ENCODE results near the gene AHCYL2.
"Not testable (repeated sequence)": the region's sequence is repeated elsewhere in the genome, so short reads cannot be mapped to it uniquely, and the experiment has no call there.

The AHCYL2 gene

DNA sequence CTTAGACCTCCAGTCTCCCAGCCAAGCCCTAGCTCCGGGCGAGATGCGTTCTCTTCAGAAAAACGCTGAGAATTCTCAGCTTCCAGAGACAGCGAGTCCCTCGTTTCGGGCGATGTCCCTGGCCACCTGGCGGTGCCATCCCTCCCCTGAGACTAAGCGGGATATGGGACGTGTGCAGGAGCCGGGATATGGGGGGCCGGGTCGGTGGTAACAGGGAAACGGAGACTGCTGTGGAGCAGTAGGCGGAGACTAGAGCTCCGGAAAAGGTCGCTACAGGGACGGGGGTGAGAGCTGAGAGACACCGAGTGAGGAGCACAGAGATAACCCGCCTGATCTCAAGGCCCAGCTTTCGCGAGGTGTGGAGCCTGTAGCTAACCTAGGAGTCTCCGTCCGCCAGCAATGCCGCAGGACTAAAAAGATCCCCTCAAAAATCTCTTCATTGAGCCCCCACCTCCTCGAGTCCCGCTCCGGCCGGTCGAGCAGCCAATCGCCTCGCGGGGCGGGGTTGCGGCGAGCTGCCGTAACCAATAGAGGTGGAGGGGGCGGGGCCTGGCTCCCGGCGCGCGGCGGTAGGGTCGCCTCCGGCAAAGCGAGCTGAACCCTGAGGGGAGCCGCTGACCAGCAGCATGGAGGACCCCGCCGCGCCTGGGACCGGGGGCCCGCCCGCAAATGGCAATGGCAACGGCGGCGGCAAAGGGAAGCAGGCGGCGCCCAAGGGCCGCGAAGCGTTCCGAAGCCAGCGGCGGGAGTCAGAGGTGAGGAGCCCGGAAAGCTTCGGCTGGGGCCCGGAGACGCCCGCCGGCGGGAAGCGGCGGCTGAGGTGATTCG, 209.2 kb downstream of the AHCYL2 start, which contains the start of gene STRIP2:
Gene STRIP2, plus strand, starts transcription at position 586 of the 828 bp plus-strand sequence. Its CDS starts 41 bp downstream, at position 627.
- peak; percentile 88 for DNase-seq

GRCh38 chr7:129434675-129435318, 210.0 kb downstream of the AHCYL2 start:
- DNase-seq, result no peak

DNA sequence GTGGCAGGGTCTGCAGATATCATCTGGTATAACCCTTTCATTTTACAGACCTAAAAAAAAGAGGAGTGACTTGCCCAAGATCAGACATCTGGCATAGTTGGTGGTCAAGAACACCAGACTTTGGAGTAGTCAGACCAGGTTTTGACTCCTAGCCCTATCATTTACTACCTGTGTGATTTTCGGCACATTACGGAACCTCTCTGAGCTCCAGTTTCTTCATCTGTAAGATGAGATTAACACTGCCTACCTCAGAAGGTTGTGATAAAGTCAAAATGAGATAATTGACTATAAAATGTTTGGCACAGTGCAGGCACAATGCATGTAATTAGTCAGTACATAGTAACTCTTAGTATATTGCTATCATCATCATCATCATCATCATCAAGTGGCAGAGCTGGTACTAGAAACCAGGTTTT, 210.6 kb downstream of the AHCYL2 start:
- no peak for DNase-seq

DNA sequence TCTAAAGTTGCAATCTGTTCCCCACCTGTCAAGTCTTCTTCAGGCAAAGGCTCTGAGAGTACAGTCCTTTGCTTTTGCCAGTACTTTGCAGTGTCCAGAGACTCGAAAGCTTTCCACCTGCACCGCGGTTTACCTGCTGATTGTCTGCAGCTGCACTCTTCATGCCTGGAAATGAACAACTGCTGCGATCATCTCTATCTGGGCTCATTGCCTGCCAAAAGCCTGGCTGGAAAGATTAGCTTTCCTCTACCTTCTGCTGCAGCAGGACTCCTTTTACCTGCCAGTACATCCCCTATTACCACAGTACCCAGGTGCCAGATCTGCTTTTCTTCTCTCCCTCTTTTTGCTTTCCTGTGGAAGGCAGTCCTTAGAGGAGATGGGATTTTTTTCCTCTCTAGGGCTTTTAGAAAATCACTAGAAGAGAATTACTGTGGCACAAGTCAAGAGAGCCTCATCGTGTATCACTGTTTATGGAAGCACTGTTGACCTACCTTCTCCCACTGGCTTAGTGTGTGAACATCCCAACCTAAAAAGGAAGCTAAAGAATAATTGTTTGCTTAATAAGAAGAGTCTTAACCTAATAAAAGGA, 211.6 kb downstream of the AHCYL2 start:
- no peak for DNase-seq

GRCh38 chr7:129437190-129437589, 212.4 kb downstream of the AHCYL2 start:
- DNase-seq, result no peak

GRCh38 chr7:129438281-129438838, 213.5 kb downstream of the AHCYL2 start:
- no peak for DNase-seq

DNA sequence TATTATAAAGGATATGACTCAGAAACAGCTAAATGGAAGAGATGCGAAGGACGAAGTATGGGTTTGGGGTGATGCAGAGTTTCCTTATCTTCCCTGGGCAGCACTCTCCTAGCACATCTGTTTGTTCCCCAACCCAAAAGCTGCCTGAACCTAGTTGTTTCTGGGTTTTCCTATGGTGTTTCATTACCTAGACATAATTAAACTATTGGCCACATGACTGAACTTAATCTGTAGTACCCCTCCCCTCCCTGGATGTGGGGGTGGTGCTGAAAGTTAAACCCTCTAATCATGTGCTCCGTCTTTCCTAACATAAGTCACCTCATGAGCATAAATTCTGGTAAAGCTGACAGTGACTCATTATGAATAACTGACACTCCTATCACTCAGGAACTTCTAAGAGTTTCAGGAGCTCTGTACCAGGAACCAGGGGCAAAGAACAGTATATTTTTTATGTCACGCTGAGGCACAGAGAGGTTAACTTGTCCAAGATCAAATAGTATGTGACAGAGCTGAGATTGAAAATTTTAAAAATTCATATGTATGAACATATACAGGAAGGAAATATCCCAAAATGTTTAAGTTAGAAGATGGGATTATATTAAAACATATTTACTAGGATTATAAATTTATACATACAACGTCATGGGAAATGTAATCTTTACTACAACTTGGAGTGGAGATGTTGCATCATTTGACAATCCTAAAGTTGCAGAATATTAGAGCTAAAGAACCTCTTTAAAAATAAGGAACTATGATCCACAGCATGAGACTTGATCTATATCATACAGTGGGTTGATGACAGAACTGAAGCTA, 214.2 kb downstream of the AHCYL2 start:
- no peak for DNase-seq

DNA sequence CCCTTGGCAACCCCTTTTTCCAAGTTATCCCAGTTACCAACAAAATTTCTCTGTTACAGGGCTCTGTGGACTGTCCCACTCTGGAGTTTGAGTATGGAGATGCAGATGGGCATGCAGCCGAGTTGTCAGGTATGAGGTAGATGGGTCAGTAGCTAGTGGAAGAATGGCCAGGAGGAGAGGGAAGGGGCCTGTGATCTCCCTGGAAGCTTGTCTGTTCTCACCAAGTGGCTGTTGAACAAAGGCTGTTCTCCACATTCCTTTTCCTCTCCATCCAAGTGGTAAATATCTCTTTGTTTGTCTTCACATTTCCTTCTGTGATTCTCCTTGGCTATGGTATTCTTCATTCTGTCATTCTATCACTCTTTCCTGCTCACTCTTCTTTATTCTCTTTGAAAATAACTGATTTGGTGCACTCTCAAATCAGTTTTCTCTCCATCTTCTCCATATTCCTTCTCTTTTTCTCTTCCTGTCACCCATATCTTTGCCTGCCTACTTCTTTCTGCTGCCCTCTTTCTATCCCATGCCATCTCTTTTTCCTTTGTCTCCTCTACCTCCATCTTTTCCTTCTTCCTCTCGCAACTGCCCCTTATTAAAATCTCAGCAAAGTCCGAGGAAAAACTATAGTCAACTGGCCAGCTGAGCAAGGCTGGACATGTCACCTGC, 215.3 kb downstream of the AHCYL2 start:
- DNase-seq, result no peak

- no peak for DNase-seq
Observed at GRCh38 chr7:129443612-129444011, 218.8 kb downstream of the AHCYL2 start.

GRCh38 chr7:129444776-129445175, 219.9 kb downstream of the AHCYL2 start:
- DNase-seq, result not testable (repeated sequence)

- not testable (repeated sequence) for DNase-seq
Observed at GRCh38 chr7:129446925-129447324, 222.1 kb downstream of the AHCYL2 start.

DNA sequence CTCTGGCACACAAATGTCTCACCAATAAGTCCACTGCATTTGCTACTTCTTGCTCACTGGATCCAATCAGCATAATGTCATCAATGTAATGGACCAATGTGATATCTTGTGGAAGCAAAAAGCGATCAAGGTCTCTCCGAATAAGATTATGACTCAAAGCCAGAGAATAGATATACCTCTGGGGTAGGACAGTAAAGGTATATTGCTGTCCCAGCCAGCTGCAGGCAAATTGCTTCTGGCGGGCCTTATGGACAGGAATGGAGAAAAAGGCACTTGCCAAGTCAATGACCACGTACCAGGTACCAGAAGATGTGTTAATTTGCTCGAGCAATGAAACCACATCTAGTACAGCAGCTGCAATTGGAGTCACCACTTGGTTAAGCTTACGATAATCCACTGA, 222.6 kb downstream of the AHCYL2 start:
- not testable (repeated sequence) for DNase-seq

DNA sequence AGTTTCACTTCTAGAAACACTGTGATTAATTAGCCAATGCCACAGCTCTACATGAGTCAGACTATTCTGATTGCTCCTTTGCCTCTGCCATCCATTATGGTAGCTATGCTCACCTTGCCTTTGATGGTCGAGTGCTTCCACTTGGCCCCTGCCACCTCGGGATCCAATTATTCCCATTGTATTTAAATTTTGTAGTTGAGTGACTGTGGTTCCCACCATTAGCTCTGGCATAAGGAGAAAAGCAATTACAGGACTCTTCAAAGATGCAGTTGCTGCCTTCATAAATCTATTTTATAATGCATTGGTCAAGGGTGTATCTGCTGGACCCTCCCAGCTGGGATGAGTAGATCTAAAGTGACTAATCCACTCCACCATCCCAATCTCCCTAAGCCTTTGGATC, 223.8 kb downstream of the AHCYL2 start:
- DNase-seq, result not testable (repeated sequence)

DNA sequence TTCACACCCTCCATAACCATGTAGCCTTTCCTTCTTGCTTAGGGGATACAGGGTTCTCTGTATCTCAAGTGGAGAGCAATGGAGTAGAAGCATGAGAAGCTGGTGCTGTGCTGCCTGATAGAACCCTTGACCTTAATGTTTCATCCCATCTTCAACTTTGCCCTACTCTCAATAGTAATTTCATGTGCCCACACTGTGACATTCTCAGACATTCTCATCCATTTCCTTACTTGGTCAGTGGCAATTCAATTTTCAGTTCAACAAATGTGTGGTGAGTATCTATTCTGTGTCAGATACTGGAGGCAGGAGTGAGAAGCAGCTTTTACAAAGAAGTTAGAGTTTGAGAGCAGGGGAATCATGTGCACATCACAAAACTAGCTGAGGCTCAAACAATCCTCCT, 225.5 kb downstream of the AHCYL2 start:
- no peak for DNase-seq

DNA sequence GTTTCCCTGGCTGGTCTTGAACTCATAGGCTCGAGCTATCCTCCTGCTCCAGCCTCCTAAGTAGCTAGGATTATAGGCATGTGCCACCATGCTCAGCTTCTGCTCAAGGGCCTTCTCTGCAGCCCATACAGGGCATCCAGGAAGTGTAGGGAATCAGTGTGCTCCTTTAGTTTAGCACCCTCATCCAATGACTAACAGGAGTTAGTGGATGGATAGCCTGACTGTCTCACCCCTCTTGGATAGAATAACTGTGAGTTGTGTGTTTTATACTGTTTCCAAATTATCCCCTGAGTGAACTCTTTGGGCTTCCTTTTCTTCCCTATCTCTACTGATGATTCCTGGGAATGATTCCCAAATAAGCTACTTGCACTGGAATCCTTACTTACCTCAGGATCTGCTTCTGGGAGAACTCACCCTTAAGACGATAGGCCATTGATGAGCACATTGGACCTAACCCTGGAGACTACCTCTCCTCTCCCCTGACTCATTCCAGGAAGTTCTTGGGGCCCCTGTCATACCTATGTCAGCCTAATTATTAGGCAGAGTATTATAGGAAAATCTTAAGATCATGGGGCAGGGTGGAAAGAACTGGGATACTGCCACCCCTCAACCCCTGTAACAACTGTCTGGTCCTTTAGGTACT, 227.9 kb downstream of the AHCYL2 start:
- DNase-seq, result no peak

- no peak for DNase-seq
Observed at GRCh38 chr7:129453510-129454248, 228.8 kb downstream of the AHCYL2 start.

DNA sequence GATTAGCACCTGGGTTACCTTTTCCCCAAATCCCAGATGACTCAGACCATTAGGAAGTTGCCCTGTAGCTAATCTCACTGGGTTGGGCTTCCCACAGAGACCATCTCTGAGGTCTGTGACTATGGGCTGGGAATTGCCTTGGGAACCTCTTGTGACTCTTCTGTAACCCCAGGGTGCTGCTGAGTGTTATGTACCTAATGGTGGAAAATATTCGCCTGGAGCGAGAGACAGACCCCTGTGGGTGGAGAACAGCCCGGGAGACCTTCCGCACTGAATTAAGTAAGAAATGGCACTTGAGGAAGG, 229.4 kb downstream of the AHCYL2 start:
- DNase-seq, result no peak

- no peak for DNase-seq
Observed at GRCh38 chr7:129456421-129456820, 231.6 kb downstream of the AHCYL2 start.

- no peak for DNase-seq
Observed at GRCh38 chr7:129457101-129457500, 232.3 kb downstream of the AHCYL2 start.

GRCh38 chr7:129458171-129458570, 233.3 kb downstream of the AHCYL2 start:
- no peak for DNase-seq

- no peak for DNase-seq
Observed at GRCh38 chr7:129461809-129462208, 237.0 kb downstream of the AHCYL2 start.

Measured in NCI-H1930 (cell line).